HG02970 (cell line): ENCODE data around the gene ZFP69.
"Not testable (repeated sequence)": the region's sequence is repeated elsewhere in the genome, so short reads cannot be mapped to it uniquely, and the experiment has no call there.

Experiments used
- ATAC-seq: cut with Tn5 transposase; IDR thresholded peaks from one replicate; pipeline ENCODE4 v1.9.1; 2021; ENCODE audit warnings: mild to moderate bottlenecking, moderate library complexity, moderate number of reproducible peaks; ENCODE audit not compliant: unreplicated experiment, low FRiP score

ZFP69 gene

GRCh38 chr1:40476924-40477677 is at the start of gene ZFP69:
Gene ZFP69 (plus strand): TSS chr1:40477290. CDS start chr1:40479362, 2,072 bp downstream.
- peak; percentile 80 for ATAC-seq

GRCh38 chr1:40431385-40431784 is 45.7 kb upstream of the ZFP69 start:
- no peak for ATAC-seq

DNA sequence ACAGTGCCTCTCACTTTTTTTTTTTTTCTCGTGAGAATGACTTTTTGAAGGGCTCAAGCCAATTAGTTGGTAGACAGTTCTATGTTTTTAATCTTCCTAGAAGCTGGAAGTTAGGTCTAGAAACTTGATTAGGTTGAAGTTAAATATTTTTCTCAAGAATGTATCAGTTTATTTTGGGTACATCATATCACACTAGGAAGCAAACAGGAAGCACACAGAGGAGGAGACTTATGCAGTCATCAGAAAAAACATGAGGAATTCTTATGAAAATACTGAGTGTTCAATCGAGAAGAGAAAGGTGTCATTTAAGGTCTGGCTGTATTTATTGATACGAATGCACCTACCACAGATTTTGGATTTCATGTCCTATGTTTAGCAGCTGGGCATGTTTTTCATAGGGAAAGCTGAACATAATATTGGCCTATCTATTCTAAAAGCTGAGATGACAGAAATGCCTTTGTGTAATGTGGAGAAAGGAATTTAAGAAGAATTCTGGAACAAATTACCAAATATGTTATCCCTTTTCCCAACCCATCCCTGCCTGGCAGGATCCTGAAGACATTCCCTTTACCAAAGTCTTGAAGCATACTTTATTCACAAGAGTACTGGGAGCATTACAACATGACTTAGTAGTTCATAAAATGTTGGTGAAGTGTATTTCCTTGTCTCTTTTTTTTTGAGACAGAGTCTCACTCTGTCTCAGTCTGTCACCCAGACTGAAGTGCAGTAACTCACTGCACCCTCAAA is 44.3 kb upstream of the ZFP69 start:
- no peak for ATAC-seq

- ATAC-seq = no peak
These were observed 41.6 kb upstream of the ZFP69 start for GRCh38 chr1:40435471-40435870.

GRCh38 chr1:40435876-40436275 is 41.2 kb upstream of the ZFP69 start:
- ATAC-seq = no peak

DNA sequence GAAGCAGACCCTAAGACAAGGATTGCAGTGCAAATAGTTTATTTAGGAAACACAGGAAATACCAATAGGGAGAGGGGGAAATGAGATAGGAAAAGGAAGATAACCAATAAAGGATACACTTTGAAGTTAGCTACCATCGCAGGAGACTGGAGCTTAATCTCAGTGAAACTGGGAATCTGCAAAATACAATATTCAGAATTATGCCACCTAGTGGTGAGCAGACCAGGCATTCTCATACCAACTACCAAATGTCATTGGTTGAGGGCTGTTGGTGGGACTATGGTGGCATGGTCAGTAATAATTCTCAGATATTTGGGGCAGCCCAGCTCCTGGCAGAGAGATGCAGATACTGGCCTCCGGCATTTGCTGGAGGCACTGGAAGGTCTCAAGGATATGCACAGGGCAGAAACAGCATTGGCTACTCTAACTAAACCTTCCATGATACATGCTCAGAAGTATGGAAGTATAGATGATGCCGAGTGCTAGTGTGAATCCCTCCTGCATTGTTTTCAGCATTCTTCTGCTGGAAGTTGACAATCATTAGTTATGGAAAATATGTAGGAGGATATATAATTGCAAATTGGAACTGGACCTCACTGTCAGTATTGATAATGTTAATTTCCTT is 38.6 kb upstream of the ZFP69 start:
- ATAC-seq = no peak

DNA sequence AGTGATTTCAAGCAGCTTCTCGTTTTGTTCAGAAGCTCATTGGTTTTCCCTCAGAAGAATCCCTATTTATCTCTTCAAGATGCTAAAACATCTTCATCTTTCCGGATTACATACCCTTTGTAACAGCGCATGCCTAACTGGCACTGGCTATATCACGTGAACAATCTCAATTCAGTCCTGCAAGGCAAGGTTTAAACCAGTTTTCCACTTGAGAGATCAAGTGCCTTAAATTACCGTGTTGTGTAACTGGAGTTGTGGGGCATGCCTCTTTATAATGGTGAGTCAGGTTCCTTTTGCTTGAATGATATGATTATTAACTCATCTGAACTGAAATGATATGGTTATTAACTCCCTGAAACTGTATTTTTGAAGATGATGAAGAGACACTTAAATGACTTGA is 37.8 kb upstream of the ZFP69 start:
- ATAC-seq = no peak

DNA sequence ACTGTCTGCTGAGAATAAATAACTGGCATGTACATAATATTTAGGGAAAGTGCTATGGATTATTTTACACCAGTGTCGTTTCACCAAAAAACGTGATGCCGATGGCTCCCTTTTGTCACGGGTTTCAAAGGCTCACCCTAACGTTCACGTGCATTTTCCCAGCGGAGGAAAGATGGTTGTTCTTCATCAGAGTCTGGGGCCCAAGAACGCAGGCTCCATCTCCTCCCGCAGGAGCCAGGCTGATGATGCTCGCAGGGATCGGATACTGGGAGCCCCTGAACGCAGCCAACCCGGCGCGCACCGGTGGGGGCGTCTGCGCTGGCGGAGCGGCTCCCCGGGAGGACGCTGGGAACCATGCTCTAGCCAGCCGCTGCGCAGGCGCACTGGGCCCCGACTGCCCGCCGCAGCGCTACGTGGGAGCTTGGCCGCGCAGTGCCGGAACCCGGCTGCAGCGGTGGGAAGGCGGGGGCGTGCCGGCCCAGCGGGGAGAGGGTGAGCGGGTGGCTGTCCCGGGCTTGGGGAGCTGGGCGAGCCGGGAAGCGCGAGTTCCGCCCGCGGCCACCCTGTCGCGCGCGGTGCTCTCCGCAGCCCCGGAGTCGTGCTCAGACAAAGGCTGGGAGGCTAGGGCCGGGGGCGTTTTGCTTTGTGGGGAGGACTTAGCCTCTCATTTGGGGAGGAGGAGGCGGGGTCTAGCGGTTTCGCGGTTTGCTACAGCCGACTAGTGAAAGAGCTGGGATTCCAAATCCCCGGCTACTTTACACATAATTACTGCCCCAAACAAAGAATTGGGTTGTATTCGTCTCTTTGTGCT is 27.2 kb upstream of the ZFP69 start, which contains the start of gene ZFP69B:
ZFP69B (plus strand) TSS at position 793 of the 811 bp plus-strand sequence. CDS start 486 bp downstream, outside the sequence.
- ATAC-seq = peak; percentile 86

GRCh38 chr1:40450495-40451237 is 26.4 kb upstream of the ZFP69 start:
- ATAC-seq = peak; percentile 29

DNA sequence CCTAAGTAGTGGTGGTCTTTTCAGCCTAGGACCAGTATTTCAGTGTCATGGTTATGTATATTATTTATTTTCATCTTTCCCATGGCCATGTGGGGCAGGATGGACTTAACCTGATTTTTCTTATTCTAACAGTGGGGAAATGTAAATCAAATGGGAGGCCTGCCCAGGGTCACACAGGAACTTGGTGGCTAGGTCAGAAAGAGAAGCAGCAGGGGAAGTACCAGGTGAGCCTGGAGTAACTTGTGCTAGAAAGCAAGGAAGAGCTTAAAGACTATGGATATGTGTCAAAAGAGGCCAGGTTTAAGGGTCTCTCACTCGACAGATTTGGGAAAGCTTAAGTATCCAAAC is 25.9 kb upstream of the ZFP69 start:
- no peak for ATAC-seq

- ATAC-seq = no peak
These were observed 22.2 kb upstream of the ZFP69 start for GRCh38 chr1:40454873-40455272.

DNA sequence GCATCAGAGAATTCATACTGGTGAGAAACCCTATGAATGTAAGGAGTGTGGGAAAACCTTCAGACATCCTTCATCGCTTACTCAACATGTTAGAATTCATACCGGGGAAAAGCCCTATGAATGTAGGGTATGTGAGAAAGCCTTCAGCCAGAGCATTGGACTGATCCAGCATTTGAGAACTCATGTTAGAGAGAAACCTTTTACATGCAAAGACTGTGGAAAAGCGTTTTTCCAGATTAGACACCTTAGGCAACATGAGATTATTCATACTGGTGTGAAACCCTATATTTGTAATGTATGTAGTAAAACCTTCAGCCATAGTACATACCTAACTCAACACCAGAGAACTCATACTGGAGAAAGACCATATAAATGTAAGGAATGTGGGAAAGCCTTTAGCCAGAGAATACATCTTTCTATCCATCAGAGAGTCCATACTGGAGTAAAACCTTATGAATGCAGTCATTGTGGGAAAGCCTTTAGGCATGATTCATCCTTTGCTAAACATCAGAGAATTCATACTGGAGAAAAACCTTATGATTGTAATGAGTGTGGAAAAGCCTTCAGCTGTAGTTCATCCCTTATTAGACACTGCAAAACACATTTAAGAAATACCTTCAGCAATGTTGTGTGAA is 14.0 kb upstream of the ZFP69 start:
- no peak for ATAC-seq

- no peak for ATAC-seq
These were observed 7.8 kb upstream of the ZFP69 start for GRCh38 chr1:40469327-40469726.

DNA sequence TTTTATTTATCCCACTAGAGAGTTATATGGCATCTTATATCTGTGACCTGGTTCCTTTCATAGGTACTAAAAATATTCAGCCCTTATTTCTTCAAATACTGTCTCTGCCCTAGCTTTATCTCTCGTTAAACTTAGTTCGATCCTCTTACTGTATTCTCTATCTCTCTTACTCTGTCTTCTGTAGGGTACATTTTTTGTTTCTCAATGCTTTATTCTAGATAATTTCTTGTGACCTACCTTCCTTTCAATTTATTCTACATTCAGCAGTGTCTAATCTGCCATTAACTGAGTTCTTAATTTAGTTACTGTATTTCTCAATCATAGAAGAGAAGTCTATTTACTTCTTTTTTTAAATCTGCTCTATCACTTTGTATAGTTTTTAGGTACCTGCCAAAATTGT is 1.8 kb upstream of the ZFP69 start:
- ATAC-seq = no peak

DNA sequence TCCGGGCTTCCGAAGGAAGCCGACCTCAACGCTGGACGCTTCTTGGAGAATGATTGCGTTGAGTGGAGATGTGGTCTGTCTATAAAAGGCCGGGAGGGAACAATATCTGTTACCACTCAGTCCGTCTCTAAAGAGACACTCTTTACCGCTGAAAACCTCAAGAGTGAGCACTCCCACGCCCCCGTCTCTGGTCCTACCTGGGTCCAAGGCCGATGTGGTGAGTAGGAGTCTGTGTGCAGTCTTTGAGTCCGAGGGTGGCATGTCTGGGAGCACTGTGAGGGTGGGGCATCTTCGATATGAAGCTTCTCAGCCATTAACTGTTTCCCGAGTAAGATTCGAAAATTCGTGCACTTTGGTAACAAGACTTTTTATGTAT is 576 bp downstream of the ZFP69 start:
- ATAC-seq = peak; percentile 20

DNA sequence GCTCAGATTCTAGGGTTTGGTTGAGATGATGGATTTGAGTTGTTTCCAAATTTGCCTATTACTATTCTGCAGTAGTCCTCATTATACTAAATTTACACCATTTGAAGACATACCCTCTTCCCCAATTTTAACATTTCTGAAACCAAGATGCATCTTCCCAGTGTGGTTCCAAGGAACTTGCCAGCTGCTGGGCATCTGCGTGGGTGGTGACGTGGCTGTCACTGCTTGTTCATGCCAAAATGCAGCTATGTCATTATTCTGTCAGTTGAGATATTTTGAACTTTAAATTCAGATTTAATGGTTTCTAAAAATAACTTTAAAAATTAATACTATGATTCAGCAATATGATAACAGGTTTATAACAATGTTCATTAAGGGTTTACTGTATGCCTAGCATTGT is 1.2 kb downstream of the ZFP69 start:
- no peak for ATAC-seq

DNA sequence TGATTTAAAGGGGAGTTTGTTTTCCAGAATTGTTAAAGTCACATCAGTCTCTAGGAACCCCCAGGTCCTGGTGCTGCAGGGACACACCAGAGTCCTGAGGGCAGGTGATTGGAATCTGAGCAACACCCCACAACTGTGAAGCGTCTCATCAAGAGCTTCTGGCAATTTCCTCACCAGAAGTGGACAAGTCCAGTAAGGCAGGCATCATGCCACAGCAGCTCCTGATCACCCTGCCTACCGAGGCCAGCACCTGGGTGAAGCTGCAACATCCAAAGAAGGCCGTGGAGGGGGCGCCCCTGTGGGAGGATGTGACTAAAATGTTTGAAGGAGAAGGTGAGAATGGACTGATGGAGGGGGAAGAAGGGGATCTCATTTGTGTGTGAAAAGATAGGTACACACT is 2.1 kb downstream of the ZFP69 start:
- no peak for ATAC-seq

DNA sequence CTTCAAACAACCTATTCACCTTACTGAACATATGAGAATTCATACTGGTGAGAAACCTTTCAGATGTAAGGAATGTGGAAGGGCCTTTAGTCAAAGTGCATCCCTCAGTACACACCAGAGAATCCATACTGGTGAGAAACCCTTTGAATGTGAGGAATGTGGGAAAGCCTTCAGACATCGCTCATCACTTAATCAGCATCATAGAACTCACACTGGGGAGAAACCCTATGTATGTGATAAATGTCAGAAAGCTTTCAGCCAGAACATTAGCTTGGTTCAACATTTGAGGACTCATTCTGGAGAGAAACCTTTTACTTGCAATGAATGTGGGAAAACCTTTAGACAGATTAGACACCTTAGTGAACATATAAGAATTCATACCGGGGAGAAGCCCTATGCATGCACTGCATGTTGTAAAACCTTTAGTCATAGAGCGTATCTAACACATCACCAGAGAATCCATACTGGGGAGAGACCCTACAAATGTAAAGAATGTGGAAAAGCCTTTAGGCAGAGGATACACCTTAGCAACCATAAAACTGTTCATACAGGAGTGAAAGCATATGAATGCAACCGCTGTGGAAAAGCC is 18.3 kb downstream of the ZFP69 start:
- no peak for ATAC-seq

- not testable (repeated sequence) for ATAC-seq
These were observed 25.6 kb downstream of the ZFP69 start for GRCh38 chr1:40502651-40503050.
